HepG2 (cell line): ENCODE data around the gene POLG2. TPM values are rescaled to one million over a fixed set of nuclear protein-coding genes. Genes with fewer than 3 reads are reported as not detected.

Experiments used
- GATAD1 ChIP-seq: IDR thresholded peaks from 2 replicates; pipeline ENCODE4 v1.6.1; 2016; ENCODE audit warnings: missing genetic modification reagents, missing compliant biosample characterization
- GTF3A ChIP-seq: sonication (generic); formaldehyde crosslinking; conservative IDR thresholded peaks from 2 replicates; pipeline ENCODE4 v1.4.0; 2020; ENCODE audit warnings: mild to moderate bottlenecking, missing genetic modification reagents
- HNF4A ChIP-seq: sonication (generic); formaldehyde crosslinking; IDR thresholded peaks from 2 replicates; pipeline ENCODE4 v1.4.0; 2020; ENCODE audit warnings: missing genetic modification reagents
- MXD4 ChIP-seq: IDR thresholded peaks from 2 replicates; pipeline ENCODE4 v1.6.1; 2016; ENCODE audit warnings: mild to moderate bottlenecking, missing biosample characterization, missing genetic modification reagents
- NFRKB ChIP-seq: fragments of 450-650 bp; IDR thresholded peaks from 2 replicates; pipeline ENCODE4 v1.6.1; 2017
- SMAD1 ChIP-seq: sonication (generic); formaldehyde crosslinking; IDR thresholded peaks from 2 replicates; pipeline ENCODE4 v1.4.0; 2020; ENCODE audit warnings: missing genetic modification reagents, low read depth, mild to moderate bottlenecking, borderline replicate concordance
- SNAI1 ChIP-seq: sonication (generic); formaldehyde crosslinking; IDR thresholded peaks from 2 replicates; pipeline ENCODE4 v1.5.0; 2020; ENCODE audit warnings: mild to moderate bottlenecking, missing genetic modification reagents, borderline replicate concordance
- TARDBP ChIP-seq: sonication (generic); formaldehyde crosslinking; IDR thresholded peaks from 2 replicates; pipeline ENCODE4 v1.8.0; 2022; ENCODE audit warnings: mild to moderate bottlenecking, missing genetic modification reagents
- U2AF1 ChIP-seq: fragments of 200-400 bp; formaldehyde crosslinking; optimal IDR thresholded peaks from 2 replicates; pipeline ENCODE3; 2017; ENCODE audit warnings: mild to moderate bottlenecking, low read depth, low read length
- YEATS4 ChIP-seq: sonication (generic); formaldehyde crosslinking; IDR thresholded peaks from 2 replicates; pipeline ENCODE4 v1.4.0; 2020; ENCODE audit warnings: missing genetic modification reagents, borderline replicate concordance
- ZNF12 ChIP-seq: sonication (generic); formaldehyde crosslinking; IDR thresholded peaks from 2 replicates; pipeline ENCODE4 v1.5.0; 2020; ENCODE audit warnings: missing genetic modification reagents
- ZNF138 ChIP-seq: sonication (generic); formaldehyde crosslinking; IDR thresholded peaks from 2 replicates; pipeline ENCODE4 v1.5.0; 2020; ENCODE audit warnings: mild to moderate bottlenecking, low read depth, missing genetic modification reagents
- ZNF253 ChIP-seq: sonication (generic); formaldehyde crosslinking; IDR thresholded peaks from 2 replicates; pipeline ENCODE4 v1.8.0; 2022; ENCODE audit warnings: mild to moderate bottlenecking, missing genetic modification reagents, borderline replicate concordance
- ZNF260 ChIP-seq: sonication (generic); formaldehyde crosslinking; IDR thresholded peaks from 2 replicates; pipeline ENCODE4 v1.4.0; 2020; ENCODE audit warnings: missing genetic modification reagents, low read depth, mild to moderate bottlenecking, borderline replicate concordance
- ZNF34 ChIP-seq: sonication (generic); formaldehyde crosslinking; IDR thresholded peaks from 2 replicates; pipeline ENCODE4 v1.4.0; 2020; ENCODE audit warnings: mild to moderate bottlenecking, missing genetic modification reagents, borderline replicate concordance
- ZNF564 ChIP-seq: sonication (generic); formaldehyde crosslinking; IDR thresholded peaks from 2 replicates; pipeline ENCODE4 v1.8.1; 2023; ENCODE audit warnings: mild to moderate bottlenecking, missing genetic modification reagents
- ZNF615 ChIP-seq: sonication (generic); formaldehyde crosslinking; IDR thresholded peaks from 2 replicates; pipeline ENCODE4 v1.5.0; 2020; ENCODE audit warnings: mild to moderate bottlenecking, missing genetic modification reagents, borderline replicate concordance
- ZNF672 ChIP-seq: sonication (generic); formaldehyde crosslinking; IDR thresholded peaks from 2 replicates; pipeline ENCODE4 v1.8.1; 2022; ENCODE audit warnings: missing genetic modification reagents
- ZNF674 ChIP-seq: sonication (generic); formaldehyde crosslinking; IDR thresholded peaks from 2 replicates; pipeline ENCODE4 v1.5.0; 2020; ENCODE audit warnings: low read depth, mild to moderate bottlenecking, missing genetic modification reagents
- ZNF704 ChIP-seq: sonication (generic); formaldehyde crosslinking; IDR thresholded peaks from 2 replicates; pipeline ENCODE4 v1.8.1; 2023; ENCODE audit warnings: mild to moderate bottlenecking, inconsistent platforms, moderate library complexity, missing genetic modification reagents, borderline replicate concordance
- ZNF776 ChIP-seq: sonication (generic); formaldehyde crosslinking; IDR thresholded peaks from 2 replicates; pipeline ENCODE4 v1.4.0; 2020; ENCODE audit warnings: mild to moderate bottlenecking, missing genetic modification reagents
- polyA plus RNA-seq, 8 experiments: library from polyadenylated mRNA; depleted of rRNA in 3 of 8; stranded (reverse) in 7 of 8; unstranded in 1 of 8; fragments of >200 nt; fragmentation: Illumina TruSeq in 4 of 8; extraction: Trizol in 4 of 8; gene quantifications; 2 replicates each; pipeline versions ENCODE4 v1.2.1 to v1.2.3, GENCODE V29; 2011 to 2016; ENCODE audit warnings: low read depth in 4 of 8, missing spikeins in 1 of 8, mixed read lengths in 1 of 8; ENCODE audit not compliant: insufficient read depth in 1 of 8
- total RNA-seq, 5 experiments: library from RNA; depleted of rRNA; stranded (reverse); fragments of >200 nt; fragmentation: Illumina TruSeq; extraction: Trizol; gene quantifications; 2 replicates each; pipeline ENCODE4 v1.2.3, GENCODE V29; 2016; ENCODE audit warnings: low read depth in 1 of 5
- TF ChIP-seq, protein P1 (sequence below): sonication (generic); formaldehyde crosslinking; IDR thresholded peaks from 2 replicates; pipeline ENCODE4 v1.4.0; 2020; ENCODE audit warnings: missing genetic modification reagents, mild to moderate bottlenecking, borderline replicate concordance
- TF ChIP-seq, protein P2 (sequence below): IDR thresholded peaks from 2 replicates; pipeline ENCODE4 v1.6.1; 2016
- TF ChIP-seq, protein P3 (sequence below), 2 experiments: fragments of 450-650 bp in 1 of 2; sonication (generic) in 1 of 2; formaldehyde crosslinking; IDR thresholded peaks; 2 replicates each; pipeline versions ENCODE4 v1.5.0 to v1.8.0; 2020 to 2022; ENCODE audit warnings: mild to moderate bottlenecking in 1 of 2, missing genetic modification reagents in 1 of 2

POLG2 gene
- total and polyA plus RNA-seq, 2 of the 13 experiments (the other 11 are each of a cell fraction or from before 2014, with no cell fraction given) = 21.1 to 25.5 TPM

DNA sequence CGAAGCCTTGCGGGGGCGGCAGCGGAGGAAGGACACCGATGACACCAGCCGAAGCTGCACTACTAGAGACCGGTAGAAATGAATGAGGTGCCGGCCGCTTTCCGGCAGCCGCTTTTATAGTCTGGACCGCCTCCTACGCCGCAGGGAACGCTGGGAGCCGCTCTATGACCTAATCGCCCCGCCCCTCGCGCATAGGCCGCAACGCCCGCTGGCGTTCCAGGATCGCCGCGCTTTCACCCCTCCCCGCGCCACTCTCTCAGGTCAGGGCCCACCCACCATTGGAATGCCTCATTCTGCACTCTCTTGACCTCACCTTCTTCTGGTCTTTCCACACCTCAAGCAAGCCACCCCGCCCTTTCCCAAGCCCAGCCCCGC, 9.3 kb upstream of the POLG2 start, which contains the start of gene DDX5 (continued):
- TF ChIP-seq SMAD1 (CRISPR knock-in tag) = peak; percentile 87; the same call in 1 of the 2 replicates
- TF ChIP-seq GATAD1 (CRISPR knock-in tag) = peak; percentile 75
- TF ChIP-seq MXD4 (CRISPR knock-in tag) = no peak
- TF ChIP-seq ZNF776 = no peak
- no peak for TF ChIP-seq ZNF34 (CRISPR knock-in tag)
- TF ChIP-seq U2AF1 = no peak
- TF ChIP-seq, protein P1, sequence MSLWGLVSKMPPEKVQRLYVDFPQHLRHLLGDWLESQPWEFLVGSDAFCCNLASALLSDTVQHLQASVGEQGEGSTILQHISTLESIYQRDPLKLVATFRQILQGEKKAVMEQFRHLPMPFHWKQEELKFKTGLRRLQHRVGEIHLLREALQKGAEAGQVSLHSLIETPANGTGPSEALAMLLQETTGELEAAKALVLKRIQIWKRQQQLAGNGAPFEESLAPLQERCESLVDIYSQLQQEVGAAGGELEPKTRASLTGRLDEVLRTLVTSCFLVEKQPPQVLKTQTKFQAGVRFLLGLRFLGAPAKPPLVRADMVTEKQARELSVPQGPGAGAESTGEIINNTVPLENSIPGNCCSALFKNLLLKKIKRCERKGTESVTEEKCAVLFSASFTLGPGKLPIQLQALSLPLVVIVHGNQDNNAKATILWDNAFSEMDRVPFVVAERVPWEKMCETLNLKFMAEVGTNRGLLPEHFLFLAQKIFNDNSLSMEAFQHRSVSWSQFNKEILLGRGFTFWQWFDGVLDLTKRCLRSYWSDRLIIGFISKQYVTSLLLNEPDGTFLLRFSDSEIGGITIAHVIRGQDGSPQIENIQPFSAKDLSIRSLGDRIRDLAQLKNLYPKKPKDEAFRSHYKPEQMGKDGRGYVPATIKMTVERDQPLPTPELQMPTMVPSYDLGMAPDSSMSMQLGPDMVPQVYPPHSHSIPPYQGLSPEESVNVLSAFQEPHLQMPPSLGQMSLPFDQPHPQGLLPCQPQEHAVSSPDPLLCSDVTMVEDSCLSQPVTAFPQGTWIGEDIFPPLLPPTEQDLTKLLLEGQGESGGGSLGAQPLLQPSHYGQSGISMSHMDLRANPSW = no peak
- no peak; the same call in 1 of the 2 replicates for TF ChIP-seq ZNF704 (CRISPR knock-in tag)
- TF ChIP-seq ZNF564 (CRISPR knock-in tag) = no peak
- no peak; the same call in 1 of the 2 replicates for TF ChIP-seq ZNF138 (CRISPR knock-in tag)
- no peak for TF ChIP-seq NFRKB
- TF ChIP-seq, protein P2, sequence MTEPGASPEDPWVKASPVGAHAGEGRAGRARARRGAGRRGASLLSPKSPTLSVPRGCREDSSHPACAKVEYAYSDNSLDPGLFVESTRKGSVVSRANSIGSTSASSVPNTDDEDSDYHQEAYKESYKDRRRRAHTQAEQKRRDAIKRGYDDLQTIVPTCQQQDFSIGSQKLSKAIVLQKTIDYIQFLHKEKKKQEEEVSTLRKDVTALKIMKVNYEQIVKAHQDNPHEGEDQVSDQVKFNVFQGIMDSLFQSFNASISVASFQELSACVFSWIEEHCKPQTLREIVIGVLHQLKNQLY = no peak; the same call in 1 of the 2 replicates
- TF ChIP-seq ZNF253 (CRISPR knock-in tag) = no peak
- TF ChIP-seq GTF3A = no peak
- TF ChIP-seq SNAI1 (CRISPR knock-in tag) = no peak; the same call in 1 of the 2 replicates
- TF ChIP-seq ZNF674 (CRISPR knock-in tag) = no peak
- TF ChIP-seq HNF4A = peak; percentile 31; the same call in 1 of the 2 replicates
- TF ChIP-seq TARDBP (CRISPR knock-in tag) = peak; percentile 60; the same call in 1 of the 2 replicates
- TF ChIP-seq, protein P3, sequence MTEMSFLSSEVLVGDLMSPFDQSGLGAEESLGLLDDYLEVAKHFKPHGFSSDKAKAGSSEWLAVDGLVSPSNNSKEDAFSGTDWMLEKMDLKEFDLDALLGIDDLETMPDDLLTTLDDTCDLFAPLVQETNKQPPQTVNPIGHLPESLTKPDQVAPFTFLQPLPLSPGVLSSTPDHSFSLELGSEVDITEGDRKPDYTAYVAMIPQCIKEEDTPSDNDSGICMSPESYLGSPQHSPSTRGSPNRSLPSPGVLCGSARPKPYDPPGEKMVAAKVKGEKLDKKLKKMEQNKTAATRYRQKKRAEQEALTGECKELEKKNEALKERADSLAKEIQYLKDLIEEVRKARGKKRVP (CRISPR knock-in tag; IDR thresholded peaks at IDR 0.05) = peak in 1 of 2 experiments; percentile 46; a peak in 2 of 4 replicates
- TF ChIP-seq ZNF615 (CRISPR knock-in tag) = no peak; the same call in 1 of the 2 replicates
- TF ChIP-seq ZNF672 (CRISPR knock-in tag) = no peak
- TF ChIP-seq ZNF12 (CRISPR knock-in tag) = peak; percentile 62; the same call in 1 of the 2 replicates
- TF ChIP-seq YEATS4 (CRISPR knock-in tag) = no peak
- no peak for TF ChIP-seq ZNF260 (CRISPR knock-in tag)
